H1 (cell line): ENCODE data around the gene LCN2. TPM values are rescaled to one million over a fixed set of nuclear protein-coding genes. Genes with fewer than 3 reads are reported as not detected.

Experiments used
- BACH1 ChIP-seq: IDR thresholded peaks from 2 replicates; pipeline ENCODE4 v1.6.1; 2012; ENCODE audit warnings: low read length, improper control_type of control experiment
- BCL11A ChIP-seq, 2 experiments: IDR thresholded peaks; one replicate each; pipeline ENCODE4 v1.6.1; 2011; ENCODE audit warnings: low read depth in 2 of 2, low read length in 2 of 2, mild to moderate bottlenecking in 2 of 2
- RAD21 ChIP-seq, 2 experiments: IDR thresholded peaks in 1 of 2; conservative IDR thresholded peaks in 1 of 2; 2 replicates each; pipeline ENCODE4 v1.6.1; 2011; ENCODE audit warnings: low read depth in 2 of 2, low read length in 2 of 2, improper control_type of control experiment in 1 of 2, inconsistent platforms in 1 of 2, mild to moderate bottlenecking in 1 of 2, moderate library complexity in 1 of 2
- SIN3A ChIP-seq, 2 experiments: IDR thresholded peaks in 1 of 2; conservative IDR thresholded peaks in 1 of 2; 2 replicates each; pipeline ENCODE4 v1.6.1; 2011 to 2012; ENCODE audit warnings: low read length in 2 of 2, improper control_type of control experiment in 1 of 2, low read depth in 1 of 2, mild to moderate bottlenecking in 1 of 2
- polyA plus RNA-seq, 7 experiments: library from polyadenylated mRNA; depleted of rRNA in 3 of 7; stranded (reverse) in 5 of 7; unstranded in 2 of 7; fragments of >200 nt in 5 of 7; fragments of 200-250 nt in 2 of 7; gene quantifications; 1 replicate in 5 of 7; 2 replicates in 1 of 7; 4 replicates in 1 of 7; pipeline versions ENCODE4 v1.2.1 to v1.2.3, GENCODE V29; 2011 to 2013; ENCODE audit warnings: missing spikeins in 2 of 7, mixed read lengths in 2 of 7
- total RNA-seq: library from RNA; stranded (reverse); fragmentation: NEBNext Ultra II Directional; extraction: Animal tissue kit (Norgen Biotek cat#: 25700); gene quantifications from 2 replicates; pipeline ENCODE4 v1.2.1, GENCODE V29; 2021

The LCN2 gene
- total and polyA plus RNA-seq, 2 of the 8 experiments (the other 6 are each of a cell fraction or from before 2014, with no cell fraction given): 1.1 to 1.6 TPM

DNA sequence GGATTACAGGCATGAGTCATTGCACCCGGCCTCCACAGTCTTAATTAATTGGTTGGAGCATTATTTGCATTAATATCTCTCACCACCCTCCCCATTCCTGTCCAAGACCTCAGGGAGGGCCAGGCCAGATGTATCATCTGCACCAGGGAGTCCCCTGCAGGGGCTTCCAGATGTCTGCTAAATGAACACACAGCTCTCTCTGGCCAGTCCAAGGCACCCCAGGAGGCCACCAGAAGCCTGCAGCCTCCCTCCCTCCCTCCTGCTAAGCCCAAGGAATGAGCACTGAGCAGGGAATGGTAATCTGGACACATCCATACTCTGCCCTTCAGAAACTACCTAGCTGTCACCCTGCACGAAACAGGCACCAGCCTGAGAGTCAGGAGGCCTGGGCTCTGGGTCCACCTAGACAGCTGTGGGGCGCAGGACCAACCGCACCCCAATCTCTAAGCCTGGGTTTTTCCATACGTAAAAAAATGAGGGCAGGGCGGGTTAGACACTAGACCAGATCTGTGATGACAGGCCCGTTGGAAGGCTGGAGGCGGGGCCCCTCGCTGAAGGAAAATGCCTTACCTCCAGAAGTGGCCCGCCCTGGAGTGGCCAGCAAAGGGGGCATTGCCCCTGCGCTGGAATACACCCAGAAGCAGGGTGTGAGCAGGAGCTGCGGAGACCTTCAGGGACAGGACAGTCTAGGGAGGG, 33.8 kb downstream of the LCN2 start (continued):
- TF ChIP-seq BCL11A (IDR thresholded peaks at IDR 0.05; ENCODE audit: low read depth in 2 of 2, low read length in 2 of 2) (no peak), RAD21 (IDR thresholded peaks at IDR 0.05 in 1 of 2, conservative IDR thresholded peaks at IDR 0.05 in 1 of 2; ENCODE audit: low read depth in 2 of 2, low read length in 2 of 2) (no peak), SIN3A (conservative IDR thresholded peaks at IDR 0.05 in 1 of 2, IDR thresholded peaks at IDR 0.05 in 1 of 2; ENCODE audit: low read depth in 1 of 2, low read length in 2 of 2) (no peak), BACH1 (no peak)
